HL-60 (cell line): ENCODE results near the gene FBN1.

Source experiments
- DNase-seq, 2 experiments: peaks; one replicate each; pipeline ENCODE4 v3.0.0-alpha.2; 2010 to 2020; ENCODE audit warnings: low read depth in 1 of 2, low spot score in 1 of 2
- H3K27ac ChIP-seq: fragments of 250-450 bp; sonication (Bioruptor Pico); replicated peaks from 2 replicates; pipeline ENCODE4 v1.5.1; 2020; ENCODE audit warnings: mild to moderate bottlenecking, moderate library complexity
- H3K27me3 ChIP-seq: fragments of 250-450 bp; sonication (Bioruptor Pico); 2 replicates; pipeline ENCODE4 v1.5.1; 2021; ENCODE audit warnings: mild to moderate bottlenecking, moderate library complexity; ENCODE audit not compliant: insufficient read depth, poor library complexity, severe bottlenecking
- H3K4me3 ChIP-seq: replicated peaks from 2 replicates; pipeline ENCODE4 v1.5.1; 2011; ENCODE audit warnings: mild to moderate bottlenecking, control low read depth, low read length; ENCODE audit not compliant: insufficient read depth
- CTCF ChIP-seq: IDR thresholded peaks from one replicate; pipeline ENCODE4 v1.5.1; 2011; ENCODE audit warnings: low read length, control low read depth, inconsistent platforms; ENCODE audit not compliant: insufficient read depth
- GABPA ChIP-seq: IDR thresholded peaks from 2 replicates; pipeline ENCODE4 v1.6.1; 2012; ENCODE audit warnings: low read depth
- POLR2AphosphoS5 ChIP-seq: IDR thresholded peaks from 2 replicates; pipeline ENCODE4 v1.6.1; 2012; ENCODE audit warnings: low read depth
- REST ChIP-seq: IDR thresholded peaks from 2 replicates; pipeline ENCODE4 v1.6.1; 2012; ENCODE audit warnings: low read depth; ENCODE audit not compliant: insufficient replicate concordance
- SPI1 ChIP-seq: IDR thresholded peaks from 2 replicates; pipeline ENCODE4 v1.6.1; 2012; ENCODE audit warnings: low read depth, mild to moderate bottlenecking, borderline replicate concordance

The FBN1 gene

DNA sequence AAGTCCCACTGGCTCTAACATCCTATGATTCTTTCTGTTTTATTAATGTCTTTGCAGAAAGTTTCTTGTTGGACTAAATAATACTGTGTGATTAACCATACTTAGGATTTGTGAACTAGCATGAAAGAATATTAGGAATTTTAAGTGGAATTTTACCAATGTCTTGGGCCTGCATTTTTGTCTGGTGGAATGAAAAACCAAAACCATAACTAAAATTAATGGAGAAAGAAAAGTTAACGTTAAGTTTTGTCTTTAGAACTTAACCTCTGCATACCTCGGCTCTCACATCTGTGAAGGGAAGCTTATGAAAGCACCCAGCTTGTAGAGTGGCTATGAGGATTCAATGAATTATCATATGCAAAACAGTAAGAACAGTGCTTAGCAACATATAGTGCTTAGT, 6.5 kb downstream of the FBN1 start:
- DNase-seq = no peak
- TF ChIP-seq GABPA (no peak), POLR2AphosphoS5 (no peak), CTCF (no peak), SPI1 (no peak), REST (no peak)
- peaks cover 15% of the 10 kb centered on the region for H3K27me3 ChIP-seq

DNA sequence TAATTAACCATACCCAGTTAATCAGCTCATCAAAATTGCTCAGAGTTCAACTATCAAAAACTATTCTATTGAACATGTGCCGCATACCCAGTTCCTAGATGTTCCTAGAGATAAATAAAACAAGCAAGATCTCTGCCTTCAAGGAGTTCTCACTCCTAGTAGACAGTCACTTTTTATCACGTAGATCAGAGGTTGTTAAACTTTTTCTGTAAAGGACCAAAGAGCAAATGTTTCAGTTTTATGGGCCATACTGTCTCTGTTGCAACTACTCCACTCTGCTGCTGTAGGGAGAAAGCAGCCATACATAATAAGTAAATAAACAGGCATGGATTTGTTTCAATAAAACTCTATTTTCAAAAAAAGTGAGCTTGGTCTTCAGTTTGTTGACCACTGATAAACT, 7.9 kb downstream of the FBN1 start:
- no peak for DNase-seq
- Histone ChIP-seq H3K27me3 (peaks cover 5% of the 10 kb centered on the region), H3K27ac (no peak overlapping the region), H3K4me3 (no peak overlapping the region)
- TF ChIP-seq GABPA (no peak), REST (no peak), SPI1 (no peak), CTCF (no peak), POLR2AphosphoS5 (no peak)

More for the DNA sequence above, 6.5 kb downstream of the FBN1 start:
- no peak overlapping the region for H3K27ac ChIP-seq
- H3K4me3 ChIP-seq = no peak overlapping the region

- Histone ChIP-seq H3K4me3 (no peak overlapping the region), H3K27ac (no peak overlapping the region), H3K27me3 (peaks cover 5% of the 10 kb centered on the region)
- TF ChIP-seq SPI1 (no peak), REST (no peak), GABPA (no peak), POLR2AphosphoS5 (no peak), CTCF (no peak)
- no peak for DNase-seq
Measured at GRCh38 chr15:48636511-48636910, 9.0 kb downstream of the FBN1 start.
